ENCODE measurements around the gene ATG9A. TPM values are rescaled to one million over a fixed set of nuclear protein-coding genes. Genes with fewer than 3 reads are reported as not detected.

ATG9A gene
- total and polyA plus RNA-seq, 2 of the 8 experiments (the other 6 are each of a cell fraction or from before 2014, with no cell fraction given) = 43.6 to 66.8 TPM

GRCh38 chr2:219205981-219206327, 23.5 kb downstream of the ATG9A start:
- no peak overlapping the region for H3K27ac ChIP-seq (ENCODE audit: low read depth, low read length)
- no peak for TF ChIP-seq KDM1A (IDR thresholded peaks at IDR 0.05; ENCODE audit: borderline replicate concordance, low read length)
- TF ChIP-seq TEAD4 (IDR thresholded peaks at IDR 0.05; ENCODE audit: low read depth, low read length) = no peak
- no peak for TF ChIP-seq YY1 (IDR thresholded peaks at IDR 0.05; ENCODE audit: low read depth, low read length)
- TF ChIP-seq KDM5A (IDR thresholded peaks at IDR 0.05; ENCODE audit: low read length) = no peak
- no peak for TF ChIP-seq TCF12 (IDR thresholded peaks at IDR 0.05; ENCODE audit: low read depth, low read length)
- TF ChIP-seq SAP30 (IDR thresholded peaks at IDR 0.05; ENCODE audit: insufficient read depth, insufficient replicate concordance, low read length) = no peak
- no peak for TF ChIP-seq JUN (IDR thresholded peaks at IDR 0.05; ENCODE audit: low read depth, low read length)
- TF ChIP-seq CBX5 (IDR thresholded peaks at IDR 0.05; ENCODE audit: low read depth, low read length) = no peak
- no peak for TF ChIP-seq TAF7 (optimal IDR thresholded peaks at IDR 0.05; ENCODE audit: borderline replicate concordance, low read depth, low read length)
- no peak for TF ChIP-seq EZH2 (IDR thresholded peaks at IDR 0.05; ENCODE audit: low read depth, low read length, severe bottlenecking)
- TF ChIP-seq SP2 (IDR thresholded peaks at IDR 0.05; ENCODE audit: low read length) = no peak
- TF ChIP-seq HDAC6 (IDR thresholded peaks at IDR 0.05; ENCODE audit: low read depth, low read length) = no peak
- no peak for TF ChIP-seq TBP (IDR thresholded peaks at IDR 0.05; ENCODE audit: low read depth, low read length)
- TF ChIP-seq PHF8 (conservative IDR thresholded peaks at IDR 0.05; ENCODE audit: low read depth, low read length) = no peak

More at GRCh38 chr2:219205981-219206327, 23.5 kb downstream of the ATG9A start:
- Histone ChIP-seq H3K9ac (replicated peaks in 1 of 4; ENCODE audit: extremely low read depth in 1 of 4, low read depth in 3 of 4, low read length in 3 of 4) (peak overlapping the region in 1 of 4 experiments; percentile 84; a peak in 1 of 7 replicates), H3K4me3 (ENCODE audit: extremely low read depth in 1 of 4, insufficient read depth in 2 of 4, low read depth in 3 of 4, low read length in 4 of 4) (peak overlapping the region; percentile 70 to 80 (median 73)), H3K27me3 (replicated peaks in 1 of 4; ENCODE audit: control insufficient read depth in 3 of 4, extremely low read depth in 1 of 4, insufficient read depth in 3 of 4, low read length in 3 of 4) (no peaks in the 10 kb centered on the region), H3K36me3 (ENCODE audit: control insufficient read depth in 2 of 4, insufficient read depth in 4 of 4, low read length in 3 of 4) (peaks cover 0 to 18% (median 5%) of the 10 kb centered on the region in 4 experiments; a peak in 5 of 8 replicates), H3K79me2 (ENCODE audit: control insufficient read depth in 1 of 2, insufficient read depth in 2 of 2, low read length in 2 of 2) (no peaks in the 10 kb centered on the region), H2BK15ac (ENCODE audit: low read length) (0 out of 2 replicates have a peak overlapping the region, but pooled peaks have one; percentile 53), H2BK5ac (ENCODE audit: low read depth, low read length) (0 out of 2 replicates have a peak overlapping the region, but pooled peaks have one; percentile 26), H3K18ac (ENCODE audit: extremely low read depth, low read length) (no peak overlapping the region), H4K8ac (ENCODE audit: extremely low read depth, insufficient read depth, low read length) (no peak overlapping the region), H3K14ac (ENCODE audit: insufficient read length) (no peak overlapping the region), H2BK12ac (ENCODE audit: low read depth, low read length) (0 out of 2 replicates have a peak overlapping the region, but pooled peaks have one; percentile 39), H3K4me2 (ENCODE audit: insufficient read depth in 1 of 2, low read depth in 2 of 2, low read length in 2 of 2) (peak overlapping the region; percentile 94 to 100), H2BK120ac (replicated peaks; ENCODE audit: low read depth, low read length) (no peak overlapping the region), H4K5ac (ENCODE audit: insufficient read length, low read depth, low read length) (no peak overlapping the region), H3K79me1 (ENCODE audit: low read depth, low read length) (no peaks in the 10 kb centered on the region), H4K91ac (replicated peaks; ENCODE audit: insufficient read length, low read length) (no peak overlapping the region), H3K23ac (ENCODE audit: insufficient read length) (no peak overlapping the region), H3K4ac (replicated peaks; ENCODE audit: insufficient read length, low read depth, low read length) (peak overlapping the region; percentile 0), H3K9me3 (ENCODE audit: insufficient read depth in 2 of 2, low read depth in 1 of 2, low read length in 1 of 2) (no peaks in the 10 kb centered on the region; a peak in 1 of 4 replicates), H2AK5ac (ENCODE audit: low read depth, low read length) (peak overlapping the region; percentile 71; the same call in 1 of the 2 replicates), H2BK20ac (ENCODE audit: low read length) (no peak overlapping the region), H3K4me1 (replicated peaks in 1 of 4; ENCODE audit: control insufficient read depth in 3 of 4, insufficient read depth in 4 of 4, low read length in 3 of 4) (peaks cover 0 to 6% (median 3%) of the 10 kb centered on the region in 4 experiments; a peak in 5 of 7 replicates), H2AFZ (ENCODE audit: low read length) (peak overlapping the region; percentile 62), H4K20me1 (replicated peaks in 1 of 2; ENCODE audit: control insufficient read depth in 1 of 2, insufficient read depth in 2 of 2, low read length in 2 of 2) (peaks cover 0 to 2% of the 10 kb centered on the region in 2 experiments), H3K56ac (replicated peaks; ENCODE audit: insufficient read length, low read depth, low read length) (no peak overlapping the region), H3K23me2 (ENCODE audit: low read depth, low read length) (peaks cover 10% of the 10 kb centered on the region)
- DNase-seq (ENCODE audit: low read depth in 1 of 2, low spot score in 2 of 2) (no peak), FAIRE-seq (no peak)
- CTCF ChIA-PET (ENCODE audit: partially characterized antibody) = interaction anchor here (0.6 to 2.4 kb wide), 18 partner anchors 25 to 308 kb away, joined by 3 to 8 read pairs (median 3); partner anchors contain the start of genes CNPPD1 and TUBA4B
- POLR2A ChIA-PET (ENCODE audit: partially characterized antibody) = interaction anchor here (0.8 to 6.1 kb wide), 15 partner anchors 9 to 547 kb away, joined by 3 to 101 read pairs (median 4); partner anchors contain the start of genes ABCB6, ANKZF1, ATG9A and BCS1L
- 33% methylated on average over 7 of the region's 7 CpGs; no CpG with 5 or more reads in 1 of the 2 experiments for WGBS, 2 experiments (ENCODE audit: extremely low coverage in 1 of 2, insufficient coverage in 1 of 2, insufficient read length in 1 of 2, insufficient replicate concordance in 2 of 2, low coverage in 1 of 2, low lambda C conversion rate in 2 of 2, missing lambda C conversion rate in 1 of 2)
